Measurements from ENCODE around the gene SLC25A30.

Gene SLC25A30, protein sequence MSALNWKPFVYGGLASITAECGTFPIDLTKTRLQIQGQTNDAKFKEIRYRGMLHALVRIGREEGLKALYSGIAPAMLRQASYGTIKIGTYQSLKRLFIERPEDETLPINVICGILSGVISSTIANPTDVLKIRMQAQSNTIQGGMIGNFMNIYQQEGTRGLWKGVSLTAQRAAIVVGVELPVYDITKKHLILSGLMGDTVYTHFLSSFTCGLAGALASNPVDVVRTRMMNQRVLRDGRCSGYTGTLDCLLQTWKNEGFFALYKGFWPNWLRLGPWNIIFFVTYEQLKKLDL

DNA sequence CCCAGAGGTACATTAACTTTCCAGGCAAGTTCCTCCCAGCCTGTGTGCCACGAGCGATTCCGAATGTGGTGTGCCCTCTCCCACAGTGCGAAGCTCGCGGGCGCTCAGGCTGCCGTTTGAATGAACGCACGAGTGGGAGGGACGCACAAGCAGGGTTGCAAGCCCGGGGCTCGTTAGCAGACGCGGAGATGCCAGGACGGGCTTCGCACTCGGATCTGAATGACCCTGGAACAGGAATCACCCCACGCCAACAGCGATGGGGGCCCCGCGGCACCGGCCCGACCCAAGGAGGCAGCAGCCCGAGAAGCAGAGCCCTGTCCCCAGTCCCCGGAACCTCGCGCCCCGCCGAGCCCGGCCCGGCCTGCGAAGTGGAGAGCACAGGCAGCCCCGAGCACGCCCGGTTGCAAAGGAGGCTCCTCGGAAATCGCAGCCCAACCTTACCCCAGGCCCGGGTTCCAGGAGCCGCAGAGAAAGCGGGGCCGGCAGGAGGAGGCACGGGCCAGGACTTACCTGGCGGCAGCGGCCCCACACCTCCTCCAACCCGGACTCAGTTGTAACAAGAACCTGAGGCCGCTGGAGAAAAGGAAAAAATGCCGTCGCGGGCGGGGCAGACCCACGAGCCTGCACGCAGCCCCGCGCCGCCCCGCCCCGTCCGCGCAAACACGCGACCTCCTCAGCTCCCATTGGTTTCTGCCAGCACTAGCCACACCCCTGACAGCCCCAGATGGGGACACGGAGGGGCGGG lies at the start of gene SLC25A30:
Gene SLC25A30, minus strand, starts transcription at position 584 of the 745 bp plus-strand sequence. CDS start 6,948 bp downstream, outside the sequence.
- DNase-seq, result peak; percentile 94 to 95

DNA sequence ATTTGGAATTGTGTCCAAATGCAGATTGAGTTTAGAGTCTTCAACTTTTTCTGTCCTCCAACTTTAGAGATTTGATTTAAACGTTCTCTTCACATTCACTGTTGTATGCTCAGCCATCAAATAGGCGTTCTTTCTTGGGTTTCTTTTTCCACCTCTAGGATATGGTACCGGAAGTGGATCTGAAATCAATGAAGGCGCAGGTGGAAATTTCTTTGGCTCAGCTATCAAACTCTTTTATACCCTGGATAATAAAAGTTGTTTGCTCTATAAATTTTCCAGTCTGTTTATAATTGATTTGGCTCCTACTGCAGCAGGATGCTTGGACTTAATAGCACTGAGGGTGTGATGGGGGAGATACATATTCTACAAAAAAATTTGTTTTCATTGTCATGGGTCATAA lies 48.2 kb upstream of the SLC25A30 start:
- no peak for DNase-seq

DNA sequence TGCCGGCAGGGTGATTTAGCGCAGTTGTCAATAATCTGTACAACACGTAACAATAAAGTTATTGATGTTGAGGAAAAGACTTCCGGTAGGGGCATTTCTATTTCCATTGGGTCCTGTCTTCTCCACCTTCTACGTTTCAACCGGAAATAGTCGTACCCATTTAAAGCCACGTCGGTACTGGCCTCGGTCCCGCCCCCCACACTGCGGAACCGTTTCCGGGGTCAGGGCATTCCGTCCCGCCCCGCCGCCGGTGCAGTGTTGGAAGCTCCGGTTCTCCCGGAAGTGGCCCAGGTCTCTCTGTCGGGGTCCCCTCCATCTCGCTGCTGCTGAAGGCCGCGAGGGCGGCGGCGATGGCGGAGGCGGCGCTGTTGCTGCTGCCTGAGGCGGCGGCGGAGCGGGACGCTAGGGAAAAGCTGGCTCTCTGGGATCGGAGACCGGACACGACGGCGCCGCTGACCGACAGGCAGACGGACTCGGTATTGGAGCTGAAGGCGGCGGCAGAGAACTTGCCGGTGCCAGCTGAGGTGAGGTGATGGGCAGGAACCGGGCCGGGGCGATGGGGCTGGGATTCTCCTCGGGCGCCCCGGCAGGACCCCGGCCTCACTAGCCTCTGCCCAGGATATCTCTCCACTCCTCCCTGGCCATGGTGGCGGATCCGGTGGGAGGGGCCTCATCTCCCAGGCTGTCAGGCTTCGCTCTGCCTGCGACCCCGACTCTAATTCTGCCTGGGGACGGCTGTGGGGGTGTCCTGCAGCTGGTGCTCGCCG lies 46.7 kb upstream of the SLC25A30 start, which contains the start of gene COG3:
Gene COG3, plus strand, starts transcription at position 253 of the 767 bp plus-strand sequence. Its CDS starts 98 bp downstream, at position 351.
- peak; percentile 95 to 96 for DNase-seq

DNA sequence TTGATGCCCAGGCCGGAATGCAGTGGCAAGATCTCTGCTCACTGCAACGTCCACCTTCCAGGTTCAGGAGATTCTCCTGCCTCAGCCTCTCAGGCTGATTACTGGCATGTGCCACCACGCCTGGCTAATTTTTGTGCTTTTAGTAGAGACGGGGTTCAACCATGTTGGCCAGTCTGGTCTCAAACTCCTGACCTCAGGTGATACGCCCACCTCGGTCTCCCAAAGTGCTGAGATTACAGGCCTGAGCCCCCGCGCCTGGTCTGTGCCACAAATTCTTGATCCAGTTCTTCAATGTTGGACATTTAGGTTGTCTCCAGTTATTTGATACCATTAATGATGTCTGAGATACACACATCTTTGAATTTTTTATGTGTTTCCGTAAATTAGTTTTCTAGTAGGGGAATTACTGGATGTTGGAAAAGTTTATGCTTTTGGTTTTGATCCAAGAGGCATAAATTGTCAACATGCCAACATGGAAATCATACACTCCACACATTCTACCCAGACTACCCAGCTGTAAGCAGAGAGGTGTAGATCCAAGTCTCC lies 46.0 kb upstream of the SLC25A30 start:
- DNase-seq, result no peak

DNA sequence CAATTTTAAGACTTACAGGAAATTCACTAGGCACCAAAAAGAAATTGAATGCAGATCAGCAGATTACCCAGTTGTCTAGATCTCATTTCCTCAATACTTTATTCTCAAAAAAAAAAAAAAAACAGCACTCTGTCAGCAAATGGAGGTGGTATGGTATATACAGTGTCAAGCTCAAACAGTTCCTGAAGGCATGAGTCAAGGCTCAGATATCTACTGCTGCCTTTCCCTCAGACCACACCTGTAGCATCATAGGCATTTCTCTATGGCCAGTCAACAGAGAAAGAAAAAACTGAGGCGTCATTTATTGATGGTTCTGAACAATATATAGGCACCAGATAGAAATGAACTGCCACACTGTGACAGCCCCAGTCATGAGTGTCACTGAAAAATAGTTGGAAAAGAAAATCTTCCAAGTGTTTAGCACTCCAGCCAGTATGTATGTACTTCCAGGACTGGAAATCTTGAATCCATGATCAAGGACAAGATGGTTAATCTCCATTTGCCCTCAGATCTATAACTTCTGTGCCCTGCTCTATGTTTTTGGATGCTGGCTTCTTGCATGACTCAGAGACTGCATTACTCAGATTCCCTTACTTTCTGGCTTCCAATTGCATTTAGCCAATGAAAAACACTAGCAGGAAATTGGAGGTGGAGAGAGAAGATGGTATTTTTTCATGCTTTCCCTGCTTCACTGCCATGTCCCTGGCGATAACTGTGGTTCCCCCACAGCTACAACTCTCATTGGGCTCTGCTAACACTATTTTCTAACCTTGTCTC lies 38.2 kb upstream of the SLC25A30 start:
- DNase-seq, result no peak

DNA sequence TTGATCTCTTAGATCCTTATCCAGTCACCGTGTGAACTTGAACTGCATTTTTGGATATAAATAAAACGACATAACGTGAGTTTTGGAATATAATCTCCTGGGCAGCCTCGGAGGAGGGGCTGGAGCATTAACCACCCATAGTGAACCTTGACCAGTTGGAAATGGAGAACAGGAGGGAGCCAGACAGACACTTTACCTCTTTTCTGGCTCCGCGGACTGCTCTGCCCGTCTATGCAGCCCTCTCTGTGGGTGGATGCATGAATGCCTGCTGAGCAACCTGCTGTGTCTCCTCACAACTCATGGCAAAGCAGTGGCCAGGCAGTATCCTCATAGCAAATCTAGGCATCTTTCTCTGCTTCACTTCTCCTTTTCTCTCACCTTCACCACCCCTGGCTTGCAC lies 36.0 kb upstream of the SLC25A30 start:
- no peak for DNase-seq

DNA sequence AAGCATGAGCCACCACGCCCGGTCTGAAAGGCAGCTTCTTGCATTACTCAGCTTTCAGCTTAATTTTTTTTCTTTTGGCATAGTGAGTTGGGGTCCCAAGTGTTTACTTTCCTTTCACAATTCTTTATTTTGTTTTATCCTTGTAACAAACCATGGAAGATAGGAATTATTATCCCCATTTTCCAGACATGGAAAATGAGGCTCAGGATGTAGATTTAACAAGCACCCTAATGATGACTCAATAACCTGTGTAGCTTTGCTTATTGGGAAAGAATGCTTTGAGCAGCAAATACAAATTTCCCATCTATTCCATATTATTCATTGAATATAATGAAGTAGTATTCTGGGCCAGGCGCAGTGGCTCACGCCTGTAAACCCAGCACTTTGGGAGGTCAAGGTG lies 33.1 kb upstream of the SLC25A30 start:
- DNase-seq, result no peak

DNA sequence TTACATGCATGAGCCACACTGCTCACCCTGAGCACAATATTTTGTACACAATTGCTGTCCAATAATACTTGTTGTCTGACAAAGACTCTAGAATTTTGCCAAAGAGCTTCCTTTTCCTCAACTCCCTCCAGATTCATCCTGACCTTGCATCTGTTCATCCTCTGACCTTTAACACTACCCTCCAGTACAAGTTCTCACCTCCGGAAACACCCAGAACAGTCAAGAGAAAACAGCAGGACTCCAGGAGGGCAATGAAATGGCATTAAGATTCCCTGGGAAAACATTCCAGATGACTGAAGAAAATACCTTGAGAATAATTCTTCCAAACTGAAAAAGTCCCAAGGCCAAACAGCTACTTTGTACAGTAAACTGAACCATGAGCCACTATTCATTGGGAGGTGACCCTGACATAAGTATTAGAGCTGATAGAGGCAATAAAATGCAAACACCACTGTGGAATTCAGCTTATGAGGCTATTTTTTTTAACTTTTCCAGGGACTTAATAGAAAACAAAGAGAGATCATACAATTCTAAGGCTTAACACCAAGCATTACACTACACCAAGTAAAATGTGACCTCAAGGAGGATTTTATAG lies 30.9 kb upstream of the SLC25A30 start:
- no peak for DNase-seq

DNA sequence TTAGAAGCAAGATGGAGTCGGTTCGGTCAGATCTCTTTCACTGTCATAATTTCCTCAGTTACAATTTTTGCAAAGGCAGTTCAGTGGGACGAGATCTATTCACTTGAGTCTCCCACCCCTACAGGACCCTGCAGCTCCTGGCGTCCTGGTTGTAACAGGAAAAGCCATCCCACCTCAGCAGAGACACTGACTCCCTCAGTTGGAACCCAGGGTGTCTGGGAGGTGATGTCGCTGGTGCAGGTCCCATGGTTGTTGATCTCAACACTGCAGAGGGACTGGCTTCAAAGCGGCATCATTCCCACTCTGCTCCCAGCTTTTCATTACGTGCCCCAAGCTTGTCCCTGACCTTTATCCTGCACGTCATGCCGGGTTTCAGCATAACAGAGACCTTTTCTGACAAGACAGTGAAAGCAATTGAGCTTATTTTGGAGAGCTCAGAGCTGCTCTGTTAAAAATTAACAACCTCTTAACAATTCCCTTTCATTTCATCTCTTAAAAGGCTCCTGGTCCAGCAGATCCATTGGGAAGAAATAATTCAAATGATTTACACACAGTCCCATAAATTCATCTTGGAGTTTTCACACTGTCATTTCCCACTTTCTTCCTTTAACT lies 29.0 kb upstream of the SLC25A30 start:
- DNase-seq, result no peak

DNA sequence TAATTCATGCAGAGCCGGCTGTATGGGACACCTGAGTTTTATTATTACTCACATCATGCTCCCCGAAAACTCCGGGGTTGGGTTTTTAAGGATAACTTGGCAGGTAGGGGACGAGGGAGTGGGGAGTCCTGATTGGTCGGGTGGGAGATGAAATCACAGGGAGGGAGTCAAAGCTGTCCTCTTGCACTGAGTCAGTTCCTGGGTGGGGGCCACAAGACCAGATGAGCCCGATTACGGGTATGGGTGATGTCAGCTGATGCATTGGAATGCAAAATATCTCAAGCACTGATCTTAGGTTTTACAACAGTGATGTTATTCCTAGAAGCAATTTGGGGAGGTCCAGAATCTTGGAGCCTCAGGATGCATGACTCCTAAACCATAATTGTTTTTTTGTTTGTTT lies 28.0 kb upstream of the SLC25A30 start:
- DNase-seq, result no peak

DNA sequence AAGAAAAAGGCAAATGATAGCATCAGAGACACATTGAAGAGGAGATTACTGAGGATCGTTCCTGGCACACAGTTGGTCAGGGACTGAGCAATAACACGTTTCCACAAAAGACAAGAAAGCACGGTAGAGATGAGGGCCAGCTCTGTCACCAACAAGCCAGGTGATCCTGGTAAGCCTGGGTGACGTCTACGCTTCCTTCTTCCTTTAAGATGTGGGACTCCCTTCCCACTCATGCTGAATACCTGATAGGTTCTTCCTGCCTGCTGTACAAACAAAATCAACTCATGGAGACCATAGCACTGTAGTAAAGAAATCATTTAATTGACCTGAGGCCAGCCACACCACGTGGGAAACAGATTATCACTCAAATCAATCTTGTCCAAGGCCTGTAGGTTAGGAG lies 26.9 kb upstream of the SLC25A30 start:
- DNase-seq, result no peak

DNA sequence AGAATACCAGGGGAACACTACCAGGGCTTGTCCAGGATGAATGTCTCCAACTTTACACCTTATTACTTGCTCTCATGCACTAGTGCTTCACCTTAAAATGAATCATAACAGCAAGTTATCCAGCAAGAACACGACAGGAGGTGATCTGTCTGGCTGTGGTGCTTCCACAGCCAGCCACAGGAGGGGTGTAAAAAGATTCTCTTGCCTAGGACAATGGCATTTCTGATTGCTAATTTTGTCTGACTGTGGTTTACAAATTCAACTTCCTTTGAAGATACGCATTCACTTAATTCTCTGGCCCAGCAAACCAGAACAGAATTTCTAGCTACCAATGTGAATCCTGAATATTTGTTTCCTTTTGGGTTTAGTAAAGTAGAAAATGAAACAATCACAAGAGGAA lies 23.5 kb upstream of the SLC25A30 start:
- no peak for DNase-seq

DNA sequence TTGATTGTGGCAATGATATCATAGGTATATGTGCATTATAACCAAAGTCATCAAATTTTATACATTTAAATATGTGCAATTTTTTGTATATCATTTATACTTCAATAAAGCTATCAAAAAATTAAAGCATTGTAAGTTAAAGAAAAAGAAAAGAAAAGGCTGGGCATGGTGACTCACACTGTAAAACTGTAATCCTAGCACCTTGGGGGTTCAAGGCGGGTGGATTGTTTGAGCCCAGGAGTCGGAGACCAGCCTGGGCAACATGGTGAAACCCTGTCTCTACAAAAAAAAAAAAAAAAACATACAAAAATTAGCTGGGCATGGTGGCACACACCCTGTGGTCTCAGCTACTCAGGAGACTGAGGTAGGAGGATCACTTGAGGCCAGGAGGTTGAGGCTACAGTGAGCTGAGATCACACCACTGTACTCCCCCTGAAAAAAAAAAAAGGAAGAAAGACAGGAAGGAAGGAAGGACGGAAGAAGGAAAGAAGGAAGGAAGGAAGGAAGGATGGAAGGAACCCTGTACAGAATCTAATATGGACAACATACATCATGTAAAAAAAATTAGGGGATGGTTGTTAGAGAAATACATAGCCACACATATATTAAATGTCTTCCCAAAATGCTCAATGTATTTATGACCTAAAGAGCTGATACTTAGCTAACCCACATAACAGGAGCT lies 21.7 kb upstream of the SLC25A30 start:
- no peak for DNase-seq

DNA sequence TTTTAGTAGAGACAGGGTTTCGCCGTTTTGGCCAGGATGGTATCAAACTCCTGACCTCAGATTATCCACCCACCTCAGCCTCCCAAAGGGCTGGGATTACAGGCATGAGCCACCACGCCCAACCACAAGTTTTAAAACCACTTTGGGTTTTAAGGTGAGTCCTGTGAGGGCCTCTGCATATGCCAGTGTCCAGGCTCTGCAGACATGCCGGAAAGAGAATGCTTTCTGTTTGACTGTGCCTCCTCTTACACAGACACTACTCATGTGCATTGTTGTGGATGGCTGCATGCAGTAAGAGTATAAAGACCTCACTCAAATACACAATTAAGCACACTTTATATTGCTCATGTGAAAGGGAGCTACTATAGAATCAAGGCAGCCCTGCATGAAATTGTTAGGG lies 20.8 kb upstream of the SLC25A30 start:
- DNase-seq, result no peak

DNA sequence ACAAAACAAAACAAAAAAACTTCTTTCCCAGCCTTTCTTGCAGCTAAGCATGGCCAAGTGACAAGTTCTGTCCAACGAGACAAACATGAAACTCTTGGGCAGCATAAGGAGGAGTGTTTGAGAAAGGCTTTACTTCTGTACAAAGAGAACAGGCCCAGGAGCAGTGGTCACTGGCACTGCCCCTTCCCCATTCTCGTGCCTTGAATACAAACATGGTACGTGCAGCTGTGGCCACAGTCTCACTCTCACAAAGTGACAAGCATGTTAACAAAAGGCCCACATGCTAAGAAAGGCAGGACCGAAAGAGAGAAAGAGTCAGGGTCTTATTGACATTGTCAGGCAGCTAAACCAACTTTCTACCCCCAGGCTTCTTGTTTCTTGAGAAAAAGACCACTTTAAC lies 19.8 kb upstream of the SLC25A30 start:
- no peak for DNase-seq

DNA sequence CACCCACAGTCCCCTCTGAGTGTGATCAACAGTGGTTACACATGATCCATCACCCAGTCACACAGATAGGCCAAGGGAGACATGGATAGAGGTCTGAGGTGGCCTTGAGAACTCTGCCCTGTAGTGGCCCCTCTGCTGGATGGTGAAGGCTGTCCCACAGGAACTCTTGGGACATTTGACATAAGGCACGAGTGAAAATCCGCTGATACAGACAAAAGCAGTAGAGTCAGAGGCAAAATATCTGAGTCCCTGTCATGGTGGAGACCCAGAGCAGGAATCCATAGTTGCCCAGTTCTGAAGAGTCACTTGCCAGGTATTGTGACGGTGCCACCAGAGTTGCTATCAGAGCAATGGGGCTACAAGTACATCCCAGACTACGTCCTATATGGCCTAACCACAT lies 18.8 kb upstream of the SLC25A30 start:
- no peak for DNase-seq

DNA sequence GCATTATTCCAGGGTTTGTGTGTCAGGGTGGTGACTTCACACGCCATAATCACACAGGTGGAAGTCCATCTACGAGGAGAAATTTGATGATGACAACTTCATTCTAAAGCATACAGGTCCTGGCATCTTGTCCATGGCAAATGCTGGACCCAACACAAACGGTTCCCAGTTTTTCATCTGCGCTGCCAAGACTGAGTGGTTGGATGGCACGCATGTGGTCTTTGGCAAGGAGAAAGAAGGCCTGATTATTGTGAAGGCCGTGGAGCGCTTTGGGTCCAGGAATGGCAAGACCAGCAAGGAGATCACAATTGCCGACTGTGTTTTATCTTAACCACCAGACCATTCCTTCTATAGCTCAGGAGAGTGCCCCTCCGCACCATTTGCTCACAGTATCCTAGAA lies 18.2 kb upstream of the SLC25A30 start:
- no peak for DNase-seq

DNA sequence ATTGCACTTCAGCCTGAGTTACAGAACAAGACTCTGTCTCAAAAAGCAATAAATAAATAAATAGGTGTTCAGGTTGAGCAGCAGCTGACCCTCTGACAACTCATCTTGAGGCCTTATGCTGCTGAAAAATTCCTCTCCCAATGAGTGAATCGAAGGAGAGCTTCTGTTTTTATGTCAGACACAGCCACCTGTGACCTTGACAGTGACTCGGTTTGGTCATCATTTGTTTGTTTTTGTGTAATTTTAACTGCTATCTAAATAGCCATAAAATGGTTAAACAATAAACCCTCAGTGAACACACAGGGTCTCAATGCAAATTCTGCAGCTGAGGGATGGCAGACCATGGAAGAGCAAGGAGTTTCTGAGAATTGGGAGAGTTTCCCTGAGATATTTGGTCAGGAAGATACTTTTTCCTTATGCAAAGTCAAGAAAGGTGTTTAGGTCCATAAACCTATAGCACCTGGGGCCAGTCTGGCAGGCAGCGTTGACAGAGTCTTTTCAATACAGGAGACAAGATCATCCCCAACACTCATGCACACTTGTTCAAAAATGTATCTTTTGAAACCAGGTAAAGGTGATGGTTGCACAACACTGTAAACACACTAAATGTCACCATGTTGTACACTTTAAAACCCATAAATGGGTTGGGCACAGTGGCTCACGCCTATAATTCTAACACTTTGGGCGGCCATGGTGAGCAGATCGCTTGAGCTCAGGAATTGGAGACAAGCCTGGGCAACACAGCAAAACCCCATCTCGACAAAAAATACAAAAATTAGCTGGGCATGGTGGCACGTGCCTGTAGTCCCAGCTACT lies 16.6 kb upstream of the SLC25A30 start:
- DNase-seq, result no peak

DNA sequence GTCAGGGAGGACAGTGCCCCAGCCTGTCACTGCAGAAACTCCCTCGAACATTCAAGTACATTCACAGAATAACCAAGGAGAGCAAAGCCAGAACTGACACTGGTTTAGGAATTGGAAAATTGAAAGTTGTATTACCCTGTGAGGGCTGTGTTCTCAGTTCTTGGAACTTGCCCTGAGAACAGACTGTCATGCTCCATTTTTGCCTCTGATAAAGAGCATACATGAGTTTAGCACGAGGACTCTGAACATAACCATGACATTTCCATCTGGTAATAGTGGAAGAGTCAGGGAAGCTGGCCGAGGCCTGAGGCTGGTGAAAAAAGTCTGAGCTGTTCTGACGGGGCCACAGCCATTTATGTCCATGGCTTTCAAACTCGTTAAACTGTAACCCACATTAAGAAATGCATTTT lies 15.2 kb upstream of the SLC25A30 start:
- DNase-seq, result no peak

DNA sequence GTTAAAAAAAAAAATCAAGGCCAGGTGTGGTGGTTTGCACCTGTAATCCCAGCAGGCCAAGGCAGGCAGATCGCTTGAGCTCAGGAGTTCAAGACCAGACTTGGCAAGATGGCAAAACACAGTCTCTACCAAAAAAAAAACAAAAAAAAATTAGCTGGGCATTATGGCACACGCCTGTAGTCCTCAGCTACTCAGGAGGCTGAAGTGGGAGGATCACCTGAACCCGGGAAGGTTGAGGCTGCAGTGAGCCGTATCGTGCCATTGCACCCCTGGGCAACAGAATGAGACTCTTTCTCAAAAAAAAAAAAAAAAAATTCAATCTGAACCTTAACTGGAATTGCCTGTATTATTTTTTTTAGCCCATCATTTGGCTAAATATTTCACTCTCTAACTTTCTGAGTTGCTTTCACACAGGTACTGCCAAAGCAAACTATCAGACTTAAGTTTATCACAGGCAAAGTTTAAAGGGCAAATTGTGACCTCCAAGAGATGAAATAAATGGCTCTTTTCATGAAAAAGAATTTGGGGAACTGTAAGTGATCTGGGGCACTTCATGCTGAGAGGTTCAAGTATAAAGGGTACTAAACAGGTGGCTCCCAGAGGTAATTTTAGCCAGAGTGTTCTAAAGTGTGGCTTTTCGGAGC lies 14.7 kb upstream of the SLC25A30 start:
- DNase-seq, result no peak
